ENCODE measurements around the gene PIN1. TPM values are rescaled to one million over a fixed set of nuclear protein-coding genes. Genes with fewer than 3 reads are reported as not detected.

Gene PIN1
- total and polyA plus RNA-seq, 5 donors from 2014 or later, result 72.0 to 135 (median 101) TPM

GRCh38 chr19:9872618-9873242, 37.6 kb downstream of the PIN1 start:
- no peaks in the 10 kb centered on the region for H3K9me3 ChIP-seq (ENCODE audit: control insufficient read depth in 2 of 2, low read length in 2 of 2)
- H3K9me3 Mint-ChIP-seq, result no peaks in the 10 kb centered on the region
- no peak overlapping the region for H3K4me3 Mint-ChIP-seq
- no peak overlapping the region for H3K27ac ChIP-seq (ENCODE audit: insufficient read depth, low read length, poor library complexity, severe bottlenecking)
- H3K4me3 ChIP-seq (ENCODE audit: low read depth, low read length), result no peak overlapping the region
- DNase-seq (no peak), ATAC-seq (ENCODE audit: low read depth in 2 of 2) (no peak)
- no peaks in the 10 kb centered on the region for H3K4me1 ChIP-seq (ENCODE audit: control insufficient read depth, insufficient read depth, low read length, poor library complexity, severe bottlenecking)
- H3K27me3 Mint-ChIP-seq, result peaks cover 5% of the 10 kb centered on the region
- H3K27ac Mint-ChIP-seq, result peak overlapping the region in 1 of 3 donors; percentile 32
- H3K36me3 ChIP-seq (ENCODE audit: control insufficient read depth, insufficient read depth, low read length), result no peaks in the 10 kb centered on the region
- H3K27me3 ChIP-seq (ENCODE audit: control insufficient read depth, insufficient read depth, low read length), result no peaks in the 10 kb centered on the region
- H3K36me3 Mint-ChIP-seq, result peaks cover 3% of the 10 kb centered on the region
- peaks cover 0 to 4% (median 1%) of the 10 kb centered on the region in 4 donors for H3K4me1 Mint-ChIP-seq

GRCh38 chr19:9875031-9875627, 40.0 kb downstream of the PIN1 start:
- Mint-ChIP-seq H3K36me3 (peaks cover 3% of the 10 kb centered on the region), H3K27ac (peak overlapping the region in 2 of 3 donors; percentile 29 to 32), H3K27me3 (peaks cover 5% of the 10 kb centered on the region), H3K4me1 (peaks cover 0 to 4% (median 2%) of the 10 kb centered on the region in 4 donors), H3K9me3 (no peaks in the 10 kb centered on the region), H3K4me3 (no peak overlapping the region)
- H3K27ac ChIP-seq (ENCODE audit: insufficient read depth, low read length, poor library complexity, severe bottlenecking), result no peak overlapping the region
- H3K27me3 ChIP-seq (ENCODE audit: control insufficient read depth, insufficient read depth, low read length), result no peaks in the 10 kb centered on the region
- H3K9me3 ChIP-seq (ENCODE audit: control insufficient read depth in 2 of 2, low read length in 2 of 2), result no peaks in the 10 kb centered on the region
- H3K36me3 ChIP-seq (ENCODE audit: control insufficient read depth, insufficient read depth, low read length), result no peaks in the 10 kb centered on the region
- H3K4me1 ChIP-seq (ENCODE audit: control insufficient read depth, insufficient read depth, low read length, poor library complexity, severe bottlenecking), result no peaks in the 10 kb centered on the region
- no peak overlapping the region for H3K4me3 ChIP-seq (ENCODE audit: low read depth, low read length)
- no peak for ATAC-seq (ENCODE audit: low read depth in 2 of 2)
- no peak for DNase-seq

- no peaks in the 10 kb centered on the region for H3K27me3 ChIP-seq (ENCODE audit: control insufficient read depth, insufficient read depth, low read length)
- DNase-seq (no peak), ATAC-seq (ENCODE audit: low read depth in 2 of 2) (no peak)
- no peak overlapping the region for H3K4me3 ChIP-seq (ENCODE audit: low read depth, low read length)
- H3K4me1 ChIP-seq (ENCODE audit: control insufficient read depth, insufficient read depth, low read length, poor library complexity, severe bottlenecking), result no peaks in the 10 kb centered on the region
- peaks cover 5% of the 10 kb centered on the region for H3K27me3 Mint-ChIP-seq
- no peak overlapping the region for H3K27ac ChIP-seq (ENCODE audit: insufficient read depth, low read length, poor library complexity, severe bottlenecking)
- H3K36me3 Mint-ChIP-seq, result peaks cover 3% of the 10 kb centered on the region
- no peaks in the 10 kb centered on the region for H3K9me3 Mint-ChIP-seq
- peak overlapping the region in 1 of 3 donors; percentile 29 for H3K27ac Mint-ChIP-seq
- no peaks in the 10 kb centered on the region for H3K9me3 ChIP-seq (ENCODE audit: control insufficient read depth in 2 of 2, low read length in 2 of 2)
- H3K4me3 Mint-ChIP-seq, result no peak overlapping the region
- no peaks in the 10 kb centered on the region for H3K36me3 ChIP-seq (ENCODE audit: control insufficient read depth, insufficient read depth, low read length)
- H3K4me1 Mint-ChIP-seq, result peaks cover 0 to 4% (median 2%) of the 10 kb centered on the region in 4 donors
Observed at GRCh38 chr19:9875796-9876195, 40.7 kb downstream of the PIN1 start.

- no peak overlapping the region for H3K27ac Mint-ChIP-seq
- Histone ChIP-seq H3K9me3 (ENCODE audit: control insufficient read depth in 2 of 2, low read length in 2 of 2) (no peaks in the 10 kb centered on the region), H3K27me3 (ENCODE audit: control insufficient read depth, insufficient read depth, low read length) (no peaks in the 10 kb centered on the region), H3K4me1 (ENCODE audit: control insufficient read depth, insufficient read depth, low read length, poor library complexity, severe bottlenecking) (no peaks in the 10 kb centered on the region), H3K4me3 (ENCODE audit: low read depth, low read length) (no peak overlapping the region), H3K36me3 (ENCODE audit: control insufficient read depth, insufficient read depth, low read length) (no peaks in the 10 kb centered on the region), H3K27ac (ENCODE audit: insufficient read depth, low read length, poor library complexity, severe bottlenecking) (no peak overlapping the region)
- peaks cover 0 to 2% (median 0%) of the 10 kb centered on the region in 4 donors for H3K4me1 Mint-ChIP-seq
- H3K27me3 Mint-ChIP-seq, result peaks cover 5% of the 10 kb centered on the region
- ATAC-seq (ENCODE audit: low read depth in 2 of 2) (no peak), DNase-seq (no peak)
- H3K9me3 Mint-ChIP-seq, result no peaks in the 10 kb centered on the region
- no peak overlapping the region for H3K4me3 Mint-ChIP-seq
- H3K36me3 Mint-ChIP-seq, result no peaks in the 10 kb centered on the region
Observed at GRCh38 chr19:9877780-9878510, 42.8 kb downstream of the PIN1 start.

- ATAC-seq (ENCODE audit: low read depth in 2 of 2), result no peak
- Mint-ChIP-seq H3K27ac (no peak overlapping the region), H3K27me3 (peaks cover 5% of the 10 kb centered on the region)
Observed at GRCh38 chr19:9878511-9879196, 43.5 kb downstream of the PIN1 start.

DNA sequence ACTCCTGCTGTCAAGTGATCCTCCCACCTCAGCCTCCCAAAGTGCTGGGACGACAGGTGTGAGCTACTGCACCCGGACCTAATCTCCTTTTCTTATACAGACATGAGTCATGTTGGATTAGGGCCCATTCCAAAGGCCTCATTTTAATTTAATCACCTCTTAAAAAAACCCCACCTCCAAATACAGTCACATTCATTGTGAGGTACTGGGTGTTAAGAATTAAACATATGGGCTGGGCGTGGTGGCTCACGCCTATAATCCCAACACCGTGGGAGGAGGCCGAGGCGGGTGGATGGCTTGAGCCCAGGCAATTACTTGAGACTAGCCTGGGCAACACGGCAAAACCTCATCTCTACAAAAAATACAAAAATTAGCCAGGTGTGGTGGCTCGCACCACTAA, 46.6 kb downstream of the PIN1 start:
- Mint-ChIP-seq H3K9me3 (peaks cover 0 to 1% (median 0%) of the 10 kb centered on the region in 7 donors), H3K4me3 (no peak overlapping the region), H3K27me3 (peaks cover 5% of the 10 kb centered on the region), H3K4me1 (peaks cover 0 to 2% (median 0%) of the 10 kb centered on the region in 4 donors), H3K27ac (peak overlapping the region in 2 of 3 donors; percentile 29 to 62), H3K36me3 (no peaks in the 10 kb centered on the region)
- Histone ChIP-seq H3K4me1 (ENCODE audit: control insufficient read depth, insufficient read depth, low read length, poor library complexity, severe bottlenecking) (no peaks in the 10 kb centered on the region), H3K27ac (ENCODE audit: insufficient read depth, low read length, poor library complexity, severe bottlenecking) (no peak overlapping the region), H3K36me3 (ENCODE audit: control insufficient read depth, insufficient read depth, low read length) (no peaks in the 10 kb centered on the region), H3K9me3 (ENCODE audit: control insufficient read depth in 2 of 2, low read length in 2 of 2) (no peaks in the 10 kb centered on the region), H3K27me3 (ENCODE audit: control insufficient read depth, insufficient read depth, low read length) (no peaks in the 10 kb centered on the region), H3K4me3 (ENCODE audit: low read depth, low read length) (no peak overlapping the region)
- ATAC-seq (ENCODE audit: low read depth in 2 of 2) (no peak), DNase-seq (no peak)

More at GRCh38 chr19:9878511-9879196, 43.5 kb downstream of the PIN1 start:
- Histone ChIP-seq H3K4me1 (ENCODE audit: control insufficient read depth, insufficient read depth, low read length, poor library complexity, severe bottlenecking) (no peaks in the 10 kb centered on the region), H3K9me3 (ENCODE audit: control insufficient read depth in 2 of 2, low read length in 2 of 2) (no peaks in the 10 kb centered on the region), H3K36me3 (ENCODE audit: control insufficient read depth, insufficient read depth, low read length) (no peaks in the 10 kb centered on the region), H3K4me3 (ENCODE audit: low read depth, low read length) (no peak overlapping the region), H3K27ac (ENCODE audit: insufficient read depth, low read length, poor library complexity, severe bottlenecking) (no peak overlapping the region), H3K27me3 (ENCODE audit: control insufficient read depth, insufficient read depth, low read length) (no peaks in the 10 kb centered on the region)
- Mint-ChIP-seq H3K36me3 (no peaks in the 10 kb centered on the region), H3K4me3 (no peak overlapping the region), H3K4me1 (peaks cover 0 to 2% (median 0%) of the 10 kb centered on the region in 4 donors), H3K9me3 (no peaks in the 10 kb centered on the region)
- no peak for DNase-seq

- no peaks in the 10 kb centered on the region for H3K27me3 ChIP-seq (ENCODE audit: control insufficient read depth, insufficient read depth, low read length)
Observed at GRCh38 chr19:9883231-9883758, 48.2 kb downstream of the PIN1 start.

More at GRCh38 chr19:9883231-9883758, 48.2 kb downstream of the PIN1 start:
- H3K4me3 Mint-ChIP-seq, result no peak overlapping the region
- no peaks in the 10 kb centered on the region for H3K9me3 ChIP-seq (ENCODE audit: control insufficient read depth in 2 of 2, low read length in 2 of 2)
- H3K4me1 ChIP-seq (ENCODE audit: control insufficient read depth, insufficient read depth, low read length, poor library complexity, severe bottlenecking), result no peaks in the 10 kb centered on the region
- H3K36me3 Mint-ChIP-seq, result no peaks in the 10 kb centered on the region
- H3K9me3 Mint-ChIP-seq, result peaks cover 0 to 1% (median 0%) of the 10 kb centered on the region in 7 donors
- H3K27me3 Mint-ChIP-seq, result peaks cover 9% of the 10 kb centered on the region
- no peak overlapping the region for H3K27ac Mint-ChIP-seq
- ATAC-seq (ENCODE audit: low read depth in 2 of 2) (no peak), DNase-seq (no peak)
- no peak overlapping the region for H3K27ac ChIP-seq (ENCODE audit: insufficient read depth, low read length, poor library complexity, severe bottlenecking)
- no peaks in the 10 kb centered on the region for H3K36me3 ChIP-seq (ENCODE audit: control insufficient read depth, insufficient read depth, low read length)
- no peak overlapping the region for H3K4me3 ChIP-seq (ENCODE audit: low read depth, low read length)
- peaks cover 0 to 4% (median 0%) of the 10 kb centered on the region in 4 donors for H3K4me1 Mint-ChIP-seq
